Right hindlimb (tissue), 1 donor: ENCODE results near the gene ATP8B1.

Experiments used
- DNase-seq: peaks from one replicate; pipeline ENCODE4 v3.0.0-alpha.2; 2018

Gene ATP8B1

GRCh38 chr18:57715671-57716070, 87.4 kb downstream of the ATP8B1 start:
- DNase-seq = no peak

- no peak for DNase-seq
Measured at GRCh38 chr18:57715073-57715472, 88.0 kb downstream of the ATP8B1 start.

- no peak for DNase-seq
Measured at GRCh38 chr18:57710226-57710625, 92.9 kb downstream of the ATP8B1 start.

- DNase-seq = no peak
Measured at GRCh38 chr18:57709335-57709734, 93.8 kb downstream of the ATP8B1 start.

- DNase-seq = no peak
Measured at GRCh38 chr18:57708288-57708687, 94.8 kb downstream of the ATP8B1 start.

- DNase-seq = no peak
Measured at GRCh38 chr18:57705832-57706595, 97.1 kb downstream of the ATP8B1 start.

- DNase-seq = no peak
Measured at GRCh38 chr18:57705011-57705410, 98.1 kb downstream of the ATP8B1 start.

GRCh38 chr18:57698571-57699276, 104.4 kb downstream of the ATP8B1 start:
- no peak for DNase-seq

GRCh38 chr18:57697426-57697825, 105.7 kb downstream of the ATP8B1 start:
- peak; percentile 23 for DNase-seq

GRCh38 chr18:57696271-57696670, 106.8 kb downstream of the ATP8B1 start:
- DNase-seq = no peak

- no peak for DNase-seq
Measured at GRCh38 chr18:57691363-57691762, 111.8 kb downstream of the ATP8B1 start.

- no peak for DNase-seq
Measured at GRCh38 chr18:57687970-57688369, 115.1 kb downstream of the ATP8B1 start.

- DNase-seq = no peak
Measured at GRCh38 chr18:57683470-57683869, 119.6 kb downstream of the ATP8B1 start.

GRCh38 chr18:57677262-57678211, 125.6 kb downstream of the ATP8B1 start:
- no peak for DNase-seq

- DNase-seq = no peak
Measured at GRCh38 chr18:57674891-57675290, 128.2 kb downstream of the ATP8B1 start.

GRCh38 chr18:57670046-57670445, 133.1 kb downstream of the ATP8B1 start:
- DNase-seq = no peak

GRCh38 chr18:57668021-57668420, 135.1 kb downstream of the ATP8B1 start:
- no peak for DNase-seq

- DNase-seq = no peak
Measured at GRCh38 chr18:57666818-57667497, 136.2 kb downstream of the ATP8B1 start.

GRCh38 chr18:57664568-57665165, 138.4 kb downstream of the ATP8B1 start:
- no peak for DNase-seq

GRCh38 chr18:57660961-57661360, 142.2 kb downstream of the ATP8B1 start:
- DNase-seq = no peak

GRCh38 chr18:57659460-57660102, 143.5 kb downstream of the ATP8B1 start:
- DNase-seq = no peak

- peak; percentile 35 for DNase-seq
Measured at GRCh38 chr18:57657542-57657941, 145.6 kb downstream of the ATP8B1 start.
